SU-DHL-6 (cell line): ENCODE results near the gene EPB41L4B.

ENCODE experiments used
- H2AFZ ChIP-seq: fragments of 200-600 bp; sonication (generic); 2 replicates; pipeline ENCODE4 v1.6.1; 2014; ENCODE audit warnings: low read depth, mild to moderate bottlenecking, moderate library complexity, mixed read lengths, antibody characterized with exemption, low read length; ENCODE audit not compliant: severe bottlenecking
- H3F3A ChIP-seq: fragments of 200-600 bp; shearing (Covaris generic); 2 replicates; pipeline ENCODE4 v1.6.0; 2016; ENCODE audit warnings: antibody characterized with exemption, mild to moderate bottlenecking; ENCODE audit not compliant: insufficient read depth
- H3K27ac ChIP-seq: fragments of 200-600 bp; sonication (generic); 2 replicates; pipeline ENCODE4 v1.5.1; 2016; ENCODE audit warnings: low read depth, mild to moderate bottlenecking, low read length, moderate library complexity, mixed read lengths
- H3K27me3 ChIP-seq: fragments of 200-600 bp; sonication (generic), shearing (Covaris generic); 2 replicates; pipeline ENCODE4 v1.6.0; 2014; ENCODE audit warnings: mild to moderate bottlenecking, low read length
- H3K36me3 ChIP-seq: fragments of 200-600 bp; sonication (generic); 2 replicates; pipeline ENCODE4 v1.6.1; 2014; ENCODE audit warnings: mild to moderate bottlenecking, low read length, mixed read lengths
- H3K4me2 ChIP-seq: fragments of 300-600, 200-600 bp; shearing (Covaris generic), sonication (generic); 2 replicates; pipeline ENCODE4 v1.6.0; 2014; ENCODE audit warnings: low read length, low read depth, mild to moderate bottlenecking; ENCODE audit not compliant: poor library complexity, severe bottlenecking
- H3K4me3 ChIP-seq: fragments of 200-600 bp; sonication (generic); 2 replicates; pipeline ENCODE4 v1.5.1; 2014; ENCODE audit warnings: antibody characterized with exemption, low read length, mild to moderate bottlenecking, mixed read lengths; ENCODE audit not compliant: insufficient read depth, poor library complexity, severe bottlenecking
- H3K79me2 ChIP-seq: fragments of 200-600 bp; sonication (generic); 2 replicates; pipeline ENCODE4 v1.6.1; 2014; ENCODE audit warnings: mild to moderate bottlenecking, low read length, moderate library complexity; ENCODE audit not compliant: insufficient read depth
- H3K9ac ChIP-seq: fragments of 200-600 bp; sonication (generic); 2 replicates; pipeline ENCODE4 v1.7.0; 2014; ENCODE audit warnings: mild to moderate bottlenecking, low read length
- H3K9me2 ChIP-seq: fragments of 200-600 bp; sonication (generic); replicated peaks from 2 replicates; pipeline ENCODE4 v1.6.1; 2014; ENCODE audit warnings: low read length; ENCODE audit not compliant: insufficient read depth
- H3K9me3 ChIP-seq: fragments of 200-600 bp; sonication (generic); 2 replicates; pipeline ENCODE4 v1.6.1; 2014; ENCODE audit warnings: low read length, mixed read lengths; ENCODE audit not compliant: insufficient read depth
- H4K20me1 ChIP-seq: fragments of 200-600 bp; sonication (generic); 2 replicates; pipeline ENCODE4 v1.6.1; 2014; ENCODE audit warnings: low read depth, mild to moderate bottlenecking, antibody characterized with exemption, low read length, moderate library complexity, mixed read lengths
- CTCF ChIP-seq: fragments of 200-600 bp; sonication (generic); IDR thresholded peaks from one replicate; pipeline ENCODE4 v1.5.1; 2017; ENCODE audit warnings: antibody characterized with exemption, mild to moderate bottlenecking, low read length, moderate library complexity; ENCODE audit not compliant: insufficient read depth, poor library complexity, severe bottlenecking
- EZH2phosphoT487 ChIP-seq: fragments of 200-600 bp; sonication (generic), shearing (Covaris generic); conservative IDR thresholded peaks from 2 replicates; pipeline ENCODE4 v1.6.1; 2018; ENCODE audit warnings: mild to moderate bottlenecking, antibody characterized with exemption, low read length, moderate library complexity, mixed read lengths

EPB41L4B gene

GRCh38 chr9:109182940-109183798 is 137.7 kb downstream of the EPB41L4B start:
- no peak for TF ChIP-seq EZH2phosphoT487
- TF ChIP-seq CTCF = no peak
- no peak overlapping the region for H2AFZ ChIP-seq
- no peaks in the 10 kb centered on the region for H3K79me2 ChIP-seq
- no peak overlapping the region for H3K4me2 ChIP-seq
- H3K27ac ChIP-seq = no peak overlapping the region
- no peaks in the 10 kb centered on the region for H4K20me1 ChIP-seq
- H3K27me3 ChIP-seq = no peaks in the 10 kb centered on the region
- H3K9me2 ChIP-seq = no peaks in the 10 kb centered on the region
- H3K9ac ChIP-seq = no peak overlapping the region
- no peaks in the 10 kb centered on the region for H3F3A ChIP-seq
- no peak overlapping the region for H3K4me3 ChIP-seq
- no peaks in the 10 kb centered on the region for H3K36me3 ChIP-seq
- H3K9me3 ChIP-seq = no peaks in the 10 kb centered on the region

GRCh38 chr9:109182550-109182939 is 138.3 kb downstream of the EPB41L4B start:
- H3K9me3 ChIP-seq = no peaks in the 10 kb centered on the region
- no peak overlapping the region for H3K27ac ChIP-seq
- no peaks in the 10 kb centered on the region for H3K27me3 ChIP-seq
- no peak overlapping the region for H3K4me3 ChIP-seq
- H2AFZ ChIP-seq = no peak overlapping the region
- H3K4me2 ChIP-seq = no peak overlapping the region
- TF ChIP-seq CTCF = no peak
- TF ChIP-seq EZH2phosphoT487 = no peak
- H3K79me2 ChIP-seq = no peaks in the 10 kb centered on the region
- H4K20me1 ChIP-seq = no peaks in the 10 kb centered on the region
- H3F3A ChIP-seq = no peaks in the 10 kb centered on the region
- H3K9me2 ChIP-seq = no peaks in the 10 kb centered on the region
- H3K36me3 ChIP-seq = no peaks in the 10 kb centered on the region
- H3K9ac ChIP-seq = no peak overlapping the region

GRCh38 chr9:109181284-109181683 is 139.6 kb downstream of the EPB41L4B start:
- no peak for TF ChIP-seq CTCF
- TF ChIP-seq EZH2phosphoT487 = no peak
- no peaks in the 10 kb centered on the region for H3K27me3 ChIP-seq

More at GRCh38 chr9:109181284-109181683, 139.6 kb downstream of the EPB41L4B start:
- Histone ChIP-seq H3K9me2 (no peaks in the 10 kb centered on the region), H2AFZ (no peak overlapping the region), H3K79me2 (no peaks in the 10 kb centered on the region), H3K4me2 (no peak overlapping the region), H3K9me3 (no peaks in the 10 kb centered on the region), H3K4me3 (no peak overlapping the region), H3K27ac (no peak overlapping the region), H3F3A (no peaks in the 10 kb centered on the region), H3K36me3 (no peaks in the 10 kb centered on the region), H4K20me1 (no peaks in the 10 kb centered on the region), H3K9ac (no peak overlapping the region)
